Measurements from ENCODE around the gene CFDP1.

CFDP1 gene

DNA sequence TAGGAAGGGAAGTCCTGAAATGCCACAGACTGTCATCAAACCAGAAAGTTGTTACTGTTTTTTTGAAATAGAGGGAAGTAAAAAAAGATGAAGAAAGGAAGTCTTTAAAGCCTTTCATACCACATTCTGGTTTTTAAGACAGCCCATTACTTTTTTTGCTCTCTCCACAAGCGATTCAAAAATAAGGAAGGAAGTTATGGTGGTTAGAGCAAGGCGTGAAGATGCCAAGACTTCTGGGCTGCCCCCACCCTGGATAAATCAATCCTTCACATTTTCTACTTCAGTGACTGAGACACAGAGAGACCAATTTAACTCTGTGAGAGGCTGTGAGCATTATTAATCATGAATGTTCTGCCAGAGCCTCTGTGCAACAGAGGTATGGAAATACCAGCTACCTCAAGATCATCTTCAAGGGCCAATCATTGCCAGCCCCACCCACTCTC lies 99.6 kb downstream of the CFDP1 start:
- TF ChIP-seq NFIC (IDR thresholded peaks at IDR 0.05): no peak
- TF ChIP-seq TCF12 (IDR thresholded peaks at IDR 0.05; ENCODE audit: low read depth): no peak
- TF ChIP-seq, protein P1, sequence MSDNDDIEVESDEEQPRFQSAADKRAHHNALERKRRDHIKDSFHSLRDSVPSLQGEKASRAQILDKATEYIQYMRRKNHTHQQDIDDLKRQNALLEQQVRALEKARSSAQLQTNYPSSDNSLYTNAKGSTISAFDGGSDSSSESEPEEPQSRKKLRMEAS (IDR thresholded peaks at IDR 0.05): no peak
- no peak for TF ChIP-seq RAD21 (IDR thresholded peaks at IDR 0.05; ENCODE audit: low read depth)
- no peak for TF ChIP-seq FOXM1 (IDR thresholded peaks at IDR 0.05; ENCODE audit: borderline replicate concordance, low read depth)
- TF ChIP-seq EGR1 (IDR thresholded peaks at IDR 0.05): no peak

DNA sequence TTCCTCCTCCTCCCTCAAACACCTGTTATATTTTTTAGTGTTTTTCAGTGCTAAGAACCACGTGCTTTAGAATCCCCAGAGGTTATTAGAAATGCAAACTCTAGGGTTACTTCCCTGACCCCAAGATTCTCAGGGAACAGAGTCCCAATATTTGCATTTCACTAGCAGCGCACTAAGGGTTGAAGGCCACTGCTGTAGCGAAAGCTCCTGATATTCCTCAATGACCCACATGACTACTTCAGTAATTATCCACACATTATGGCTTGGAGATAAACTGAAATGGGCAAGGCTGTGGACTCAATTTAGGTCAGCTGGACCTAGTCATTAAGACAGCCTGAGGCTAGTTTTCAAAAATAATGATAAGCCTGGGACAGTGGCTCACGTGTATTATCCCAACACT lies 103.4 kb downstream of the CFDP1 start:
- TF ChIP-seq TCF12 (IDR thresholded peaks at IDR 0.05; ENCODE audit: low read depth): no peak
- TF ChIP-seq RAD21 (IDR thresholded peaks at IDR 0.05; ENCODE audit: low read depth): no peak
- no peak for TF ChIP-seq ZBTB7A (IDR thresholded peaks at IDR 0.05; ENCODE audit: low read depth)
- no peak for TF ChIP-seq TAF1 (IDR thresholded peaks at IDR 0.05; ENCODE audit: low read depth)
- no peak for TF ChIP-seq CEBPB (IDR thresholded peaks at IDR 0.05)
- no peak for TF ChIP-seq TEAD4 (IDR thresholded peaks at IDR 0.05)
- no peak for TF ChIP-seq NFIC (IDR thresholded peaks at IDR 0.05)
- TF ChIP-seq CREB1 (IDR thresholded peaks at IDR 0.05; ENCODE audit: low read depth): no peak
- no peak for TF ChIP-seq EP300 (IDR thresholded peaks at IDR 0.05; ENCODE audit: borderline replicate concordance)
- TF ChIP-seq, protein P2, sequence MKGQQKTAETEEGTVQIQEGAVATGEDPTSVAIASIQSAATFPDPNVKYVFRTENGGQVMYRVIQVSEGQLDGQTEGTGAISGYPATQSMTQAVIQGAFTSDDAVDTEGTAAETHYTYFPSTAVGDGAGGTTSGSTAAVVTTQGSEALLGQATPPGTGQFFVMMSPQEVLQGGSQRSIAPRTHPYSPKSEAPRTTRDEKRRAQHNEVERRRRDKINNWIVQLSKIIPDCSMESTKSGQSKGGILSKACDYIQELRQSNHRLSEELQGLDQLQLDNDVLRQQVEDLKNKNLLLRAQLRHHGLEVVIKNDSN (IDR thresholded peaks at IDR 0.05): no peak
- TF ChIP-seq, protein P1 (IDR thresholded peaks at IDR 0.05): no peak
- TF ChIP-seq EGR1 (IDR thresholded peaks at IDR 0.05): no peak
- TF ChIP-seq FOXM1 (IDR thresholded peaks at IDR 0.05; ENCODE audit: borderline replicate concordance, low read depth): no peak

DNA sequence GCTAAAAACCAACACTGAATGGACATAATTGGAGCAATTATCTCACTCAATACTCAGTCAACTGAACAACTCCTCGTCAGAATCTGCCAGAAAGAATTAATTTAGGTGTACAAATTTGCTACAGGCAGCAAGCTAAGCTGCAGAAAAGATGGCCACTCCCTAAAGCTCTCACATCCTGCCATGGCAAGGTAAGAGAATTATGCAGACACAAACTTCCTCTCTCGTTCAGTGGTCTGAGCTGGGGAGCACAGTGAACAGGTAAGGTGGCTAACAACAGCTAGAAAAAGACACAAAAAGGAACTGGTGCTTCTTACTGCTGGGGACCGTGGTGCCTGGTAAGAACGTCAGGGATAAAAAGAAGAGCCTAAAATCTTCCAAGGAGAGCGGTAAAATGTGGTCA lies 107.0 kb downstream of the CFDP1 start:
- TF ChIP-seq FOXM1 (IDR thresholded peaks at IDR 0.05; ENCODE audit: borderline replicate concordance, low read depth): no peak
- TF ChIP-seq CEBPB (IDR thresholded peaks at IDR 0.05): no peak
- no peak for TF ChIP-seq TCF12 (IDR thresholded peaks at IDR 0.05; ENCODE audit: low read depth)
- no peak for TF ChIP-seq ZBTB7A (IDR thresholded peaks at IDR 0.05; ENCODE audit: low read depth)
- no peak for TF ChIP-seq YY1 (IDR thresholded peaks at IDR 0.05; ENCODE audit: low read depth)
- TF ChIP-seq NFIC (IDR thresholded peaks at IDR 0.05): no peak
- TF ChIP-seq, protein P3, sequence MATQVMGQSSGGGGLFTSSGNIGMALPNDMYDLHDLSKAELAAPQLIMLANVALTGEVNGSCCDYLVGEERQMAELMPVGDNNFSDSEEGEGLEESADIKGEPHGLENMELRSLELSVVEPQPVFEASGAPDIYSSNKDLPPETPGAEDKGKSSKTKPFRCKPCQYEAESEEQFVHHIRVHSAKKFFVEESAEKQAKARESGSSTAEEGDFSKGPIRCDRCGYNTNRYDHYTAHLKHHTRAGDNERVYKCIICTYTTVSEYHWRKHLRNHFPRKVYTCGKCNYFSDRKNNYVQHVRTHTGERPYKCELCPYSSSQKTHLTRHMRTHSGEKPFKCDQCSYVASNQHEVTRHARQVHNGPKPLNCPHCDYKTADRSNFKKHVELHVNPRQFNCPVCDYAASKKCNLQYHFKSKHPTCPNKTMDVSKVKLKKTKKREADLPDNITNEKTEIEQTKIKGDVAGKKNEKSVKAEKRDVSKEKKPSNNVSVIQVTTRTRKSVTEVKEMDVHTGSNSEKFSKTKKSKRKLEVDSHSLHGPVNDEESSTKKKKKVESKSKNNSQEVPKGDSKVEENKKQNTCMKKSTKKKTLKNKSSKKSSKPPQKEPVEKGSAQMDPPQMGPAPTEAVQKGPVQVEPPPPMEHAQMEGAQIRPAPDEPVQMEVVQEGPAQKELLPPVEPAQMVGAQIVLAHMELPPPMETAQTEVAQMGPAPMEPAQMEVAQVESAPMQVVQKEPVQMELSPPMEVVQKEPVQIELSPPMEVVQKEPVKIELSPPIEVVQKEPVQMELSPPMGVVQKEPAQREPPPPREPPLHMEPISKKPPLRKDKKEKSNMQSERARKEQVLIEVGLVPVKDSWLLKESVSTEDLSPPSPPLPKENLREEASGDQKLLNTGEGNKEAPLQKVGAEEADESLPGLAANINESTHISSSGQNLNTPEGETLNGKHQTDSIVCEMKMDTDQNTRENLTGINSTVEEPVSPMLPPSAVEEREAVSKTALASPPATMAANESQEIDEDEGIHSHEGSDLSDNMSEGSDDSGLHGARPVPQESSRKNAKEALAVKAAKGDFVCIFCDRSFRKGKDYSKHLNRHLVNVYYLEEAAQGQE (IDR thresholded peaks at IDR 0.05; ENCODE audit: low read depth): no peak
- no peak for TF ChIP-seq TEAD4 (IDR thresholded peaks at IDR 0.05)
- TF ChIP-seq, protein P1 (IDR thresholded peaks at IDR 0.05): no peak
- TF ChIP-seq CREB1 (IDR thresholded peaks at IDR 0.05; ENCODE audit: low read depth): no peak

DNA sequence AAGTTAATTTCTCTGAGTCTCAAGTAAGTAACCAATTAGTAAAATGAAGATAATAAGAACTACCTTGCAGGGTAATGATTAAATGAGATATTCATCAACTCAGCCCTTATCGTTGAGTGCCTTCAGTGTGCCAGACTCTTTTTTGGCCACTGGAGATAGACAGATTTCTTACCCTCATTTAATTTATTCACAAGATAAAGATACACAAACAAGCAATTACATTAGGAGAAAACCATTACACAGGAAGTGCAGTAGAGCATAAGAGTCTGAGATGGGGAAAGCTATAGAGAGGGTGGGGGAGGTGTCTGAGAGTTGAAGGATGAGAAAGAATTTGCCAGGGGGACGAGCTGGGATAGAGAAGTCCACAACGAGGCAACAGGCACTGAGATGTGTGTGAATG lies 109.4 kb downstream of the CFDP1 start:
- TF ChIP-seq ZBTB7A (IDR thresholded peaks at IDR 0.05; ENCODE audit: low read depth) (no peak), NFIC (IDR thresholded peaks at IDR 0.05) (no peak), EGR1 (IDR thresholded peaks at IDR 0.05) (no peak)
- TF ChIP-seq, protein P3 (IDR thresholded peaks at IDR 0.05; ENCODE audit: low read depth): no peak
- TF ChIP-seq, protein P1 (IDR thresholded peaks at IDR 0.05): no peak
- TF ChIP-seq, protein P2 (IDR thresholded peaks at IDR 0.05): no peak

DNA sequence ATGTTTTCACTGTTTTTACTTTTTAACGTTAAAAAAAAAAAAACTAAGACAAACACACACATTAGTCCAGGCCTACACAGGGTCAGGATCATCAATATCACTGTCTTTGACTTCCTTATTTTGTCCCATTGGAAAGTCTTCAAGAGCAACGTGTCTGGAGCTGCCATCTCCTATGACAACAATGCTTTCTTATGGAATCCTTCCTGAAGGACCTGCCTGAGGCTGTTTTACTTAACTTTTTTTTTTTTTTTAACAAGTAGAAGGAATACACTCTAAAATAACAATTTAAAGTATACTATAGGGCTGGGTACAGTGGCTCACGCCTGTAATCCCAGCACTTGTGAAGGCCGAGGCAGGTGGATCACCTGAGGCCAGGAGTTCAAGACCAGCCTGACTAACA lies 110.1 kb downstream of the CFDP1 start:
- TF ChIP-seq TAF1 (IDR thresholded peaks at IDR 0.05; ENCODE audit: low read depth) (no peak), CEBPB (IDR thresholded peaks at IDR 0.05) (no peak), NFIC (IDR thresholded peaks at IDR 0.05) (no peak), CREB1 (IDR thresholded peaks at IDR 0.05; ENCODE audit: low read depth) (no peak), TEAD4 (IDR thresholded peaks at IDR 0.05) (no peak)
- TF ChIP-seq, protein P3 (IDR thresholded peaks at IDR 0.05; ENCODE audit: low read depth): no peak
